Caco-2 (cell line): ENCODE measurements around the gene PEX14. TPM values are rescaled to one million over a fixed set of nuclear protein-coding genes. Genes with fewer than 3 reads are reported as not detected.

Source experiments
- BruUV-seq: library from RNA; stranded (reverse); fragments of 400-500 nt; replicated peaks from 2 replicates; lab custom pipeline; 2021; lab: Mats Ljungman, UMichigan
- CTCF ChIA-PET: fragments of 300-600 bp; sonication (Branson Sonifier 250); formaldehyde crosslinking; loops from one replicate; lab custom pipeline; 2022; ENCODE audit warnings: antibody characterized with exemption; lab: Charles Lee
- POLR2A ChIA-PET: fragments of 300-600 bp; sonication (Branson Sonifier 250); formaldehyde crosslinking; loops from one replicate; lab custom pipeline; 2022; ENCODE audit warnings: antibody characterized with exemption; lab: Charles Lee
- DNase-seq, 2 experiments: peaks; one replicate each; pipeline versions ENCODE4 v3.0.0 to v3.0.0-alpha.2; 2020 to 2022
- H3K27me3 ChIP-seq: replicated peaks from 2 replicates; pipeline ENCODE4 v1.6.0; 2011; ENCODE audit warnings: low read length; ENCODE audit not compliant: control insufficient read depth, insufficient read depth
- H3K36me3 ChIP-seq: 2 replicates; pipeline ENCODE4 v1.5.1; 2011; ENCODE audit warnings: low read length; ENCODE audit not compliant: control insufficient read depth, insufficient read depth
- H3K4me1 ChIP-seq: fragments of 250-450 bp; sonication (Bioruptor Pico); 2 replicates; pipeline ENCODE4 v1.5.1; 2020; ENCODE audit warnings: mild to moderate bottlenecking
- H3K4me3 ChIP-seq: 2 replicates; pipeline ENCODE4 v1.5.1; 2011; ENCODE audit warnings: low read depth, mild to moderate bottlenecking, control low read depth, low read length
- H3K9me3 ChIP-seq: fragments of 250-450 bp; sonication (Bioruptor Pico); 2 replicates; pipeline ENCODE4 v1.5.1; 2020; ENCODE audit warnings: mild to moderate bottlenecking, moderate library complexity
- H3K27ac Mint-ChIP-seq: one replicate; pipeline ENCODE4 v1.8.0; 2022; ENCODE audit warnings: mixed read lengths; ENCODE audit not compliant: unreplicated experiment
- H3K27me3 Mint-ChIP-seq: one replicate; pipeline ENCODE4 v1.8.0; 2022; ENCODE audit warnings: mixed read lengths; ENCODE audit not compliant: insufficient read depth, unreplicated experiment
- H3K36me3 Mint-ChIP-seq: one replicate; pipeline ENCODE4 v1.8.0; 2022; ENCODE audit warnings: mild to moderate bottlenecking, mixed read lengths; ENCODE audit not compliant: insufficient read depth, unreplicated experiment
- H3K4me1 Mint-ChIP-seq: one replicate; pipeline ENCODE4 v1.8.0; 2022; ENCODE audit warnings: low read depth, mixed read lengths; ENCODE audit not compliant: unreplicated experiment
- H3K4me3 Mint-ChIP-seq: one replicate; pipeline ENCODE4 v1.8.0; 2022; ENCODE audit warnings: mild to moderate bottlenecking, moderate library complexity, mixed read lengths; ENCODE audit not compliant: unreplicated experiment
- H3K9me3 Mint-ChIP-seq: one replicate; pipeline ENCODE4 v1.8.0; 2022; ENCODE audit warnings: mixed read lengths; ENCODE audit not compliant: unreplicated experiment
- intact Hi-C: fragments of 100-400 bp; cut with micrococcal nuclease; formaldehyde crosslinking; loops from one replicate; pipeline ENCODE4 v1.10.0; 2022; ENCODE audit not compliant: unreplicated experiment
- total RNA-seq: library from RNA; stranded (reverse); gene quantifications from 2 replicates; pipeline ENCODE4 v1.2.3, GENCODE V29; 2022
- TF ChIP-seq, protein P1 (sequence below), 2 experiments: fragments of 200-600 bp in 1 of 2; IDR thresholded peaks; 1 replicate in 1 of 2; 2 replicates in 1 of 2; pipeline versions ENCODE4 v1.5.1 to v1.8.0; 2011 to 2022; ENCODE audit warnings: antibody characterized with exemption in 1 of 2, control low read depth in 1 of 2, inconsistent platforms in 1 of 2, low read depth in 1 of 2, low read length in 1 of 2, mild to moderate bottlenecking in 1 of 2, moderate library complexity in 1 of 2; ENCODE audit not compliant: insufficient read depth in 1 of 2, severe bottlenecking in 1 of 2, unreplicated experiment in 1 of 2

Gene PEX14
- total RNA-seq, 1 experiment from 2014 or later = 22.2 TPM

DNA sequence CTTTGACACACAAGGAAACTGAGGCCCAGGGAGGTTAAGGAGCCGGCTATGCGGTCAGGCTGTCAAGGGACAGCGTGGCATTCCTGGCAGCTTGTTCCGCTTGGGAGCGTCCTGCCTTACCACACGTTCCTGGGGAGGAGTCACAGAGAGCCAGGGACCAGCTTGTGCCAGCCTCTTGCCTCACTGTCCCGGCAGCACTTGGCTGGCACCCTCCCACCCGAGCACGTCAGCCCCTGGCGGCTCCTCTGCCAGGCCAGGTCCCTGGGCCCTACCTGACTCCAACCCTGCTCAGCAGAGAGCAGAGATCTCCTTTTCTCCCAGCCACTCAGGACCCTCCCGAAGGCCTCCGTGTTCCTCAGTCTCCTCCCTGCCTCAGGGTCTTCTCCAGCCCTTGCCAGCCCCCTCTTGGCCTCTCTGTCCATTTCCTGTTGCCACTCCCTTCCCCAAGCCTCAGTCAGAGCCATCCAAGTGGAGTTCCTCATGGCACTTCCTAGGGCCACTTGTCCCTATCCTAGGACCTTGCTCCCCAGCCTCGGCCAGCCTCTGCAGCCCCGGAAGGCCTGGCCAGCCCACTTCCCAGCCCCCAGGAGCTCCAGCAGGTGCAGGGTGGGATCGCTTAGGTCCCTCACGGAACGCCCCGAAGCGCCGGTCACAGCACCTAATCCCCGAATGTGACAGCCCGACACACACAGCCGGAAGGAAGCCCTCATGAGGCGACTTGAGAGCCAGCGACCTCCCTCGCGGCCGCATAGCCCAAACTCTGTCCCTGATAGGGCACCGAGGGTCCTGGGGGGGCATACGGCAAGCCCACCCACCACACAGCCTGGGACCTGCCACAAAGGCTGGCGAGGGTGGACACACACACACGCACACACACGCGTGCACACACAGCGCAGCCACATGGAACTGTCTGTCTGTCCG is 191.4 kb downstream of the PEX14 start:
- Mint-ChIP-seq H3K4me3 (no peak overlapping the region), H3K9me3 (no peaks in the 10 kb centered on the region), H3K4me1 (no peaks in the 10 kb centered on the region), H3K36me3 (no peaks in the 10 kb centered on the region), H3K27me3 (no peaks in the 10 kb centered on the region), H3K27ac (no peak overlapping the region)
- TF ChIP-seq, protein P1, sequence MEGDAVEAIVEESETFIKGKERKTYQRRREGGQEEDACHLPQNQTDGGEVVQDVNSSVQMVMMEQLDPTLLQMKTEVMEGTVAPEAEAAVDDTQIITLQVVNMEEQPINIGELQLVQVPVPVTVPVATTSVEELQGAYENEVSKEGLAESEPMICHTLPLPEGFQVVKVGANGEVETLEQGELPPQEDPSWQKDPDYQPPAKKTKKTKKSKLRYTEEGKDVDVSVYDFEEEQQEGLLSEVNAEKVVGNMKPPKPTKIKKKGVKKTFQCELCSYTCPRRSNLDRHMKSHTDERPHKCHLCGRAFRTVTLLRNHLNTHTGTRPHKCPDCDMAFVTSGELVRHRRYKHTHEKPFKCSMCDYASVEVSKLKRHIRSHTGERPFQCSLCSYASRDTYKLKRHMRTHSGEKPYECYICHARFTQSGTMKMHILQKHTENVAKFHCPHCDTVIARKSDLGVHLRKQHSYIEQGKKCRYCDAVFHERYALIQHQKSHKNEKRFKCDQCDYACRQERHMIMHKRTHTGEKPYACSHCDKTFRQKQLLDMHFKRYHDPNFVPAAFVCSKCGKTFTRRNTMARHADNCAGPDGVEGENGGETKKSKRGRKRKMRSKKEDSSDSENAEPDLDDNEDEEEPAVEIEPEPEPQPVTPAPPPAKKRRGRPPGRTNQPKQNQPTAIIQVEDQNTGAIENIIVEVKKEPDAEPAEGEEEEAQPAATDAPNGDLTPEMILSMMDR (IDR thresholded peaks at IDR 0.05; ENCODE audit: insufficient read depth in 1 of 2, low read depth in 1 of 2, low read length in 1 of 2, severe bottlenecking in 1 of 2, unreplicated experiment in 1 of 2) = no peak
- BruUV-seq = no TSS peak
- ChIA-PET CTCF (no interaction called here), POLR2A (no interaction called here)
- Histone ChIP-seq H3K27me3 (no peaks in the 10 kb centered on the region), H3K4me3 (no peak overlapping the region), H3K4me1 (no peaks in the 10 kb centered on the region), H3K36me3 (no peaks in the 10 kb centered on the region), H3K9me3 (no peaks in the 10 kb centered on the region)
- intact Hi-C loops = no loop called here
- DNase-seq = no peak

DNA sequence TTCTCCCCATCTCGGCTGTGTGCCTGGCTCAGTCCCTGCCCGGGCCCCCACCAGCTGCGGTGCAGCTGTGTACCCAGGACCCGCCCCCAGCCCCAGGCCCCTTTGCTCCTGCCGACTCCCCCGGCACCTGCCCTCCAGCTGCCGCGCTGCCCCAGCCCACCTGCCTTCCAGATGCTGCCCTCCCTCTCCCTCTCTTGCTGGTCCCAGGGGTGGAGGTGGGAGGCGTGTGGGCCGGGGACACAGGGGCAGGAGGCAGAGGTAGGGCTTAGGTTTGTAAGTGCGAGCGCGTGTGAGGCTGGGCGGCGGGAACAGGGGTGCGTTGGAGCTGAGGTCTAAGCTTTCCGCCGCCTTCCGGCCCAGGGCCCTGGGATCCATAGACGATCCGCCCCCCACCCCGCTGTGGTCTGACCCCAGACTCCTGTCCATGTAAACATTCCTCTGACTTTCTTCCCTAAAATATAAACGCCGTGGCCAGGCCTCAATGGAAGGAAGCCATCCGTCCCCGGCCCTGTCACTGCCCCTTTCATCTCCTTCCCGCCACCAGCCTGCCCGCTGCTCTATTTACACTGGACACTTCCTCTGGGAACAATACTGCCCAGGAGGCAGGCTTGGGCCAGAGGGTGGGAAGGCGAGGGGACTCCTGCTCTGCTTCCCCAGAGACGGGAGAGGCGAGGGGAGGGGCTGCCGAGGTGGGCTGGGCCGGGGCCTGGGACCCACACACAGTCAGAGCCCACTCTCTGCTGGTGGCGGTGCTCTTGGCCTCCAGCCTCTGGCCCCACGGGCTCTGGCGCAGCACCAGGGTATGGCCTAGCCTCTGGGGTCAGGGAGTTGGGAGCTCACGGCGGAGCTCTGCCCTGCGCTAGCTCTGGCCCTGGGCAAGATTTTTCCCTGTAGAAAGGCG is 193.4 kb downstream of the PEX14 start:
- H3K36me3 ChIP-seq = no peaks in the 10 kb centered on the region
- H3K4me3 ChIP-seq = no peak overlapping the region
- no TSS peak for BruUV-seq
- ChIA-PET CTCF (no interaction called here), POLR2A (interaction anchor here (0.6 kb wide), 1 partner anchor 423 kb away, joined by 3 read pairs; no protein-coding TSS in a partner anchor)
- H3K36me3 Mint-ChIP-seq = no peaks in the 10 kb centered on the region
- no peak overlapping the region for H3K4me3 Mint-ChIP-seq
- no peak for DNase-seq
- H3K4me1 Mint-ChIP-seq = no peaks in the 10 kb centered on the region
- H3K27me3 Mint-ChIP-seq = no peaks in the 10 kb centered on the region
- H3K4me1 ChIP-seq = no peaks in the 10 kb centered on the region
- intact Hi-C loops = no loop called here
- no peaks in the 10 kb centered on the region for H3K27me3 ChIP-seq
- TF ChIP-seq, protein P1 (IDR thresholded peaks at IDR 0.05; ENCODE audit: insufficient read depth in 1 of 2, low read depth in 1 of 2, low read length in 1 of 2, severe bottlenecking in 1 of 2, unreplicated experiment in 1 of 2) = no peak
- no peaks in the 10 kb centered on the region for H3K9me3 Mint-ChIP-seq
- no peak overlapping the region for H3K27ac Mint-ChIP-seq
- H3K9me3 ChIP-seq = no peaks in the 10 kb centered on the region

DNA sequence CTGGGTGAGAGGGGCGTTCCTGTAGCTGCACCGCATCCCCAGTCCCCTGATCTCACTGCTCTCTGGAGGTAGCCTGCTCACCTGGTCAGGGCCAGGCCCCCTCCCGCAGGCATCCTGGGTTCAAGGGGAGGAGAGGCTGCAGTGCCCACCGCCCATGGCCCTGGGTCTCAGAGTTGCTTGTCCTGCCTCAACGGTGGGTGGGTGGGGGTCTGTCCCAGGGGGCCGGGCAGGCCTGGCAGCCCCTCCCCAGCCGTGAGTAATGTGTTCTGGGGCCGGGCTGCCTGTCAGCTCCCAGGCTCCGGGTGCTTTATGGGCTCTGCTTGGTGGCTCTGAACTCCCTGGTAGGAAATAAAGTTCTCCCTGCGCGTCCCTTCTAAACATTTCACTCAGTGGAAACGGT is 194.8 kb downstream of the PEX14 start:
- Mint-ChIP-seq H3K9me3 (no peaks in the 10 kb centered on the region), H3K27me3 (no peaks in the 10 kb centered on the region), H3K27ac (no peak overlapping the region), H3K36me3 (no peaks in the 10 kb centered on the region), H3K4me1 (no peaks in the 10 kb centered on the region), H3K4me3 (no peak overlapping the region)
- no peak for DNase-seq
- TF ChIP-seq, protein P1 (IDR thresholded peaks at IDR 0.05; ENCODE audit: insufficient read depth in 1 of 2, low read depth in 1 of 2, low read length in 1 of 2, severe bottlenecking in 1 of 2, unreplicated experiment in 1 of 2) = no peak
- H3K36me3 ChIP-seq = no peaks in the 10 kb centered on the region
- H3K27me3 ChIP-seq = no peaks in the 10 kb centered on the region
- H3K9me3 ChIP-seq = no peaks in the 10 kb centered on the region
- H3K4me3 ChIP-seq = no peak overlapping the region
- intact Hi-C loops = no loop called here
- ChIA-PET POLR2A (no interaction called here), CTCF (no interaction called here)
- no peaks in the 10 kb centered on the region for H3K4me1 ChIP-seq
- BruUV-seq = no TSS peak
